GM18519 (cell line): Measurements from ENCODE around the gene YPEL3.
"Not testable (repeated sequence)": the region's sequence is repeated elsewhere in the genome, so short reads cannot be mapped to it uniquely, and the experiment has no call there.

Experiments used
- ATAC-seq: cut with Tn5 transposase; IDR thresholded peaks from one replicate; pipeline ENCODE4 v1.9.1; 2021; ENCODE audit warnings: mild to moderate bottlenecking, moderate library complexity; ENCODE audit not compliant: unreplicated experiment, low FRiP score

The YPEL3 gene

DNA sequence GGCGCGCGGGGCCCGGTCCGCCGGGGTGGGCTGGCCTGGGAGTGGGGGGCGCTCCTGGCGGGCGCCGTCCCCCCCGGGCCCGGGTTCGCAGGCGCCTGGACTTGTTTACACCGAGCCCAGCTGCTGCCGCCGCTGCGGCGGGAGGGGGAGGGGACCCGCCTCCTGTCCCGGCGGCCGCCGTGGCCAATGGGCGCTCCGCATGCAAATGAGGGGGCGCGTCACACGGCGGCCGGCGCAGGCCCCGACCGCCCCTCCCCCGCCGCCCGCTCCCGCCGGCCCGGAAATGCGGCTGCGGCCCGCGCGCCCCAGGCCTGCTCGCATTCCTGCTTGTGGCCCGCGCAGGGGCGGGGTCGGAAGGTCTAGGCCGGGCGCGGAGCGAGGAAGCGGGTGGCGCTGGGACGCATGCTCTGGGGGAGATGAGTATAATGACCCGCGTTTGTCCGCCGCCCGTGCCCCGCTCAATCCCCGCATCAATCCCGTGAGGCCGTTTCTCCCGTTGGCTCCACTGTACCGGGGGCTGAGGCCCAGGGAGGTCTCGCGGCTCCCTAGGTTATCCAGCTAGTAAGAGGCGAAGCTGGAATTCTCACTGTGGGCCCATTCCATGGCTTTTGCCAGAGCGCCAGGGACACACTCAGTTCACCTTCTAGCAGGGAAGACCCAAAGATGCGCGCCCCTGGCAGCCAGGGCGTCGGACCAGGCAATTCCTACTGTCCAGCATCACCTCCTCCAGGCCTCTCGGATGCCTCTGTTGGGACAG, at the start of gene YPEL3:
Gene YPEL3, minus strand, starts transcription at position 109 of the 757 bp plus-strand sequence. CDS start 731 bp downstream, outside the sequence.
- peak; percentile 34 for ATAC-seq

- no peak for ATAC-seq
Observed at GRCh38 chr16:30145657-30146056, 49.6 kb upstream of the YPEL3 start.

DNA sequence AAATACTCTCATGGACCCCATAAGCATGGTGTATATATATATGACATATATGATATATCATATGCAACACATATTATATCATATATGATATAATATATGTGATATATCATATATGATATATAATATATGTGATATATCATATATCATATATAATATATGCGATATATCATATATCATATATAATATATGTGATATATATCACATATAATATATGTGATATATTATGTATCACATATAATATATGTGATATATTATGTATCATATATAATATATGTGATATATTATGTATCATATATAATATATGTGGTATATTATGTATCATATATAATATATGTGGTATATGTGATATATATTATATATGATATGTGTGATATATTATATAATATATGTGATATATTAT, 48.9 kb upstream of the YPEL3 start:
- no peak for ATAC-seq

DNA sequence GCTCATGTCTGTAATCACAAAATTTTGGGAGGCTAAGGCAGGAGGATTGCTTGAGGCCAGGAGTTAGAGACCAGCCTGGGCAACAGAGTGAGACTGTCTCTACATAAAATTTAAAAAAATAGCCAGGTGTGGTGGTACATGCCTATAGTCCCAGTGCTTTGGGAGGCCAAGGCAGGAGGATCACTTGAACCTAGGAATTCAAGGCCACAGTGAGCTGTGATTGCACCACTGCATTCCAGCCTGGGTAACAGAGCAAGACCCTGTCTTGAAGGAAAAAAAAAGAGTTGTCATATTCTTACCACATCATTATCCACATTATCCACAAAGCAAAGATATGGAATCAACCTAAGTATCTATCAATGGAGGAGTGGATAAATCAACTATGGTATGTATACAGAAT, 48.0 kb upstream of the YPEL3 start:
- no peak for ATAC-seq

DNA sequence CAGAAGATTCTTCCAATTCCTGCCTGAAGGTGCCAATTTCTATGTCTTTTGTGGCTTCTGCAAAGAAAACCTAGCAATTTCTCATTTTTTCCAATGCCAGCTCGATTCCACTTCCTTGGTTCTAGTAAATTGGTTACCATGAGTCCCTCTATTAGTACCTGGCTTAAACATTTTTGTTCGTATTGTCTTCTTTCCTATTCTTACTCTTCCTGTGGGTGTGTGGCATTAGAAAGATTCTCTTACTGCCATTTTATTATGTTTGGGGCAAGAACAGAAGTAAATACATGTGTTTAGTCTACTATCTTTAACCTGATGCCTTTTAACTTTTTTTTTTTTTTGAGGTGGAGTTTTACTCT, 47.3 kb upstream of the YPEL3 start:
- ATAC-seq, result no peak

DNA sequence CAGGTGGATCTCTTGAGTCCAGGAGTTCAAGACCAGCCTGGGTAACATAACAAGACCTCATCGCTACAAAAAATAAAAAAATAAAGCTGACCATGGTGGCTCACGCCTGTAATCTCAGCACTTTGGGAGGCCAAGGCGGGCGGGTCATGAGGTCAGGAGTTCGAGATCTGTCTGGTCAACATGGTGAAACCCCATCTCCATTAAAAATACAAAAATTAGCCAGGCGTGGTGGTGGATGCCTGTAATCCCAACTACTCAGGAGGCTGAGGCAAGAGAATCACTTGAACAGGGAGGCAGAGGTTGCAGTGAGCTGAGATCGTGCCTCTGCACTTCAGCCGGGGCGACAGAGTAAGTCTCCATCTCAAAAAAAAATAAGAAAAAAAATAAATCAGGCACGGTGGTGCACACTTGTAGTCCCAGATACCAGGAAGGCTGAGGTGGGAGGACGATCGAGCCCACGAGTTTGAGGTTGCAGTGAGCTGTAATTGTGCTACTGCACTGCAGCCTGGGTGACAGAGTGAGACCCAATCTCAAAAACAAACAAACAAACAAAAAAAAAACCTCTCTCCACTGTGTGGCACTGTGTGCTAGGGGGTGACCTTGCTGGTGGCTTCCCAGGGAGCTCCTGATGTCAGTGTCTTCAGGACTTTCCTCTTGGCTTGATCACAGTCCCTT, 46.8 kb upstream of the YPEL3 start:
- no peak for ATAC-seq

- ATAC-seq, result no peak
Observed at GRCh38 chr16:30141750-30142149, 45.7 kb upstream of the YPEL3 start.

- ATAC-seq, result no peak
Observed at GRCh38 chr16:30139583-30140481, 43.8 kb upstream of the YPEL3 start.

GRCh38 chr16:30137897-30138296, 41.9 kb upstream of the YPEL3 start:
- no peak for ATAC-seq

DNA sequence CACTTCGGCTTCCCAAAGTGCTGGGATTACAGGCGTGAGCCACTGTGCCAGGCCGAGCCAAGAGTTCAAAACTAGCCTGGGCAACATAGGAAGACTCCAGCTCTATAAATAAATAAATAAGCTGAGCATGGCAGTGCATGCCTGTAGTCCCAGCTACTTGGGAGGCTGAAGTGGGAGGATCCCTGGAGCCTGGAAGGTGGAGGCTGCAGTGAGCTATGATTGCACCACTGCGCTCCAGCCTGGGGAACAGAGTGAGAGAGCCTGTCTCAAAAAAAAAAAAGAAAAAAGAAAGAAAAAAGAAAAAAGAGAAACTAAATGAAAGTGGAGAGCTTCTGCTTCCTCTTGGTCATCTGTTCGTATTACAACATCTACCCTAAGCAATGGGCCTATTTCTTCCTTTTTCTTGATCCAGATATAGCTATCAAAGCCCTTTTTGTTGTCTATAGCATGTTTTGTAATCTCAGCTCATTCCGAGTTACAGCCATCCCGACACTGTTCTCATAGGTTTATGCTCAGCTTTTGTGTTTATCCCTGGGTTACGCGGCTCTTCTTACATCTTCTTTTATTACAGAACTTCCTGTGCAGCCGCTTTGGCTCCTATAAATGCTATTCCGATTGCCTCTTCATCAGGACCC, 41.1 kb upstream of the YPEL3 start:
- no peak for ATAC-seq

DNA sequence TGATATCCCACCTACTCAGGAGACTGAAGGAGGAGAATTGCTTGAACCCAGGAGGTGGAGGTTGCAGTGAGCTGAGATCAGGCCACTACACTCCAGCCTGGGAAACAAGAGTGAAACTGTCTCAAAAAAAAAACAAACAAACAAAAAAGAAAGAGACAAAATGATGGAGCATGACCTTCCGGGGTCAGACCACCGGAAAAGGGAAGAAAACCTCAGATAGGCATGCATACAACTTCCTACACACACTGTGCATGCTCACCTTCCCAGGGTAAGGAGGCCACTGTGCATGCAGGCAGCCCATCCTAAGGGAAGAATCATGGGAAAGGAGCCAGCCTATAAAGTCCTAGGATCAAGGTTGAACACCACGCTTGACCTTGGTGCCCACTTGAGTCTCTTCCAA, 36.6 kb upstream of the YPEL3 start:
- ATAC-seq, result no peak

DNA sequence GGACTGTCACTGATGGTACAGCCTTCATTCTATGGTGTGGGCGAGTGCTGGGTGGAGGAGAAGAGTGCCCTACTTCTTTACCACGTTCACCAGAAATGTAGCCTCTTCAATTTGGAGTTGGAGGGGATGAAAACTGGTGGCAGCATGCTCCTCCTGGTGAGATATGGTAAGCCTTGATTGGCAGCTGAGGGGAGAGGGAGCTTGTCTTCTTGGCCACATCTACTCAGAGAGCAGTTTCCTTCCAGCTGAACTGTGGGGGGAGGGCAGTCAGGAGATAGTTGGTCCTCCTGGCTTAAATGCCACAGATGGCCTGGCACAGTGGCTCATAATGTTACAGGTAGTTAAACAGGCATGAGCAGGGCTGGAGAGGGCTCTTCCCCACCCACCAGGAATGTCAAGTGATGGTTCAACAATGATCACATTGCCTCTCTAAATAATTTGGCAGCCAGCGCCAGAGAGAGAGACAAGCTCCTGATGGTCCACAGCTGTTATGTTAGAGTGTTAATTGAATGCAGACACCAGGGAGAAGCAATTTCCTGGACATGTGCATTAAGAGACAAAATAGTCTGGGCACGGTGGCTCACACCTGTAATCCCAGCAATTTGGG, 36.0 kb upstream of the YPEL3 start:
- ATAC-seq, result no peak

DNA sequence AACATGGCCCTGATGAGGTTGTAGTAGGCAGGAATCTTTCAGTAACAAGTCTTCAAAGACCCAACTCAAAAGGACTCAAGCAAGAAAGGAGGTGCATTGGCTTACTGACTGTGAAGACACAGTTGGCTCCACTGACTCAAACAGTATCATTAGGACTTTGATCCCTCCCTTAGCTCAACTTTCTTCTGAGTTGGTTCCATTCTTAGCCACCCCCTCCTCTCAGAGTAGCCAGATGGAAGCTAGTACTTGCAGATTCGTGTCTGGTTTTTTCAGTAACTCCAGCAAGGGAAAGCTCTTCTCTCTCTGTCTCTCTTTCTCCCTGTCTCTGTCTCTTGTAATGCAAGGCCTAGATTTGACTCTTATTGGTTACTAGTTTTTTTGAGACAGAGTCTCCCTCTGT, 32.0 kb upstream of the YPEL3 start:
- ATAC-seq, result no peak

DNA sequence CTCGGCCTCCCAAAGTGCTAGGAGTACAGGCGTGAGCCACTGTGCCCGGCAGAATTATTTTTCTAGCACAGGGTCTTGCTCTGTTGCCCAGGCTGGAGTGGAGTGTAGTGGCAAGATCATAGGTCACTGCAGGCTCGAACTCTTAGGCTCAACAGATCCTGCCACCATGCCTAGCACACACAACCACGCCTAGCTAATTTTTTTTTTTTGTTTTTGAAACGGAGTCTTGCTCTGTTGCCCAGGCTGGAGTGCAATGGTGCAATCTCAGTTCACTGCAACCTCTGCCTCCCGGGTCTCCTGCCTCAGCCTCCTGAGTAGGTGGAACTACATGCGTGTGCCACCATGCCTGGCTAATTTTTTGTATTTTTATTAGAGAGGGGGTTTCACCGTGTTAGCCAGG, 29.7 kb upstream of the YPEL3 start:
- ATAC-seq, result not testable (repeated sequence)

GRCh38 chr16:30124985-30125379, 29.0 kb upstream of the YPEL3 start:
- ATAC-seq, result no peak

GRCh38 chr16:30122604-30123160, 26.7 kb upstream of the YPEL3 start:
- ATAC-seq, result no peak

DNA sequence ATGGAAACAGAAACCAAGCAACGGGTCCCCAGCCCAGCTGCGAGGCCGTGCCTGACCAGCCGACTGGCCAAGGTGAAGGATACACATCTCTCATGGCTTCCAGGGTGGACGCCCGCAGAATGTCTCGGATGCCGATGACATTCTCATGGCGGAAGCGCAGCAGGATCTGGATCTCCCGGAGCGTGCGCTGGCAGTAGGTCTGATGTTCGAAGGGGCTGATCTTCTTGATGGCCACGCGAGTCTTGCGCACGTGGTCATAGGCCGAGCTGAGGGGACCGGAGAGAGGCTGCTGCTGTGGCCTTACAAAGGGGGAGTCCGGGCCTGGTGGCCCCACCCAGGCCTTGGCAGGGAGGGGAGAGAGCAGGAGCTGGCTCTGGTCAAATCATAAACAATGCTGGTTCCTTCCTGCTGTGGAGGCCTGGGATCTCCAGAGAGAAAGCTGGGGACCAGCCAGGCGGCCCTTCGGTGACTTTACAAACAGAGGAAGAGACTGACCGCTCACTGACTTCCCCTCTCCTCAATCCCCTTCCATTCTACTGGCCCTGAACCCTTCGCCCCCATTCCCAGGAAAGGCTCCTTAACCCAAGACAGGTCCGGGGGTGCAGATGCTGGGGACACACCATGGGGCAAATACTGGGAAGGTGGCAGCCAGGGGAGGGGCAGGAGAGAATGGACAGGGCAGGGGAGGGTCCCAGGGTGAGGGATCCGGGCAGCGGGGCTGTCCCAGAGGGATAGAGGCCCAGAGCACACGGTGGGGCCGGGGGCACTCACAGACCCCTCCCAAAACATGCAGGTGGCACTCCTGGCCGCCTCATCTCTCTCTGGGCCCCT, 25.9 kb upstream of the YPEL3 start:
- ATAC-seq, result no peak

DNA sequence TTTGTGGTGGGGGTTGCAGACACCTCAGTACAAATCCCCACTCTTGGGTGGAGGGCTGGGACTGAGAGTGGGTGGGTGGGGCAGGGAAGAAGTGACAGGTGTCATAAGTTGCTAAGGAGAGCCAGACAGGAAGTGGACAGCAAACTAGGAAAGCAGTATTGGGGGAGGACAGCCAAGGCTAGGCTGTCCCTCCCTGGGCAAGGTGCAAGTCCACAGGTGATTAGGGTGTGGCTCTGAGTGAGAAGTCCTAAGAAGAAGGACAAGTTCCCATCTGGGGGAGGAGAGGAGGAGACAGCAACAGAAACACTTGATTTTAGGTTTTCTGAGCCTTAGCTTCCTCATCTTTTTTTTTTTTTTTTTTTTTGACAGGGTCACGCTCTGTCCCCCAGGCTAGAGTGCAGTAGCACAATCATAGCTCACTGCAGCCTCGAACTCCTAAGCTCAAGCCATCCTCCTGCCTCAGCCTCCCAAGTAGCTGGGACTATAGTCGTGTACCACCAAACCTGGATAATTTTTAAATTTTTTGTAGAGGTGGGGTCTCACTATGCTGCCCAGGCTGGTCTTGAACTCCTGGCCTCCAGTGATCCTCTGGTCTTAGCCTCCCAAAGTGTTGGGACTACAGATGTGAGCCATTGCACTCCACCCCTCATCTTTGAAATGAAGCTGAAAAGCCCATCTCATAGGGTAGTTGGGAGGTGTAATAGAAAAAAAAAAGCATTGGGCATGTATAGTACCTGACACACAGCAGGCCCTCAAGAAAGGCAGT, 24.5 kb upstream of the YPEL3 start:
- no peak for ATAC-seq
